ENCODE measurements around the gene CX3CL1. TPM values are rescaled to one million over a fixed set of nuclear protein-coding genes. Genes with fewer than 3 reads are reported as not detected.

CX3CL1 gene
- total RNA-seq, 3 donors from 2014 or later, result 6.2 to 164 (median 58.0) TPM

- H3K27ac ChIP-seq, result no peak overlapping the region
- no peak overlapping the region for H3K4me3 ChIP-seq
- DNase-seq (ENCODE audit: low spot score in 2 of 2), result no peak
- TF ChIP-seq POLR2A (IDR thresholded peaks at IDR 0.05) (no peak), POLR2AphosphoS5 (IDR thresholded peaks at IDR 0.05) (peak in 1 of 3 donors; percentile 21)
- TF ChIP-seq, protein P1, sequence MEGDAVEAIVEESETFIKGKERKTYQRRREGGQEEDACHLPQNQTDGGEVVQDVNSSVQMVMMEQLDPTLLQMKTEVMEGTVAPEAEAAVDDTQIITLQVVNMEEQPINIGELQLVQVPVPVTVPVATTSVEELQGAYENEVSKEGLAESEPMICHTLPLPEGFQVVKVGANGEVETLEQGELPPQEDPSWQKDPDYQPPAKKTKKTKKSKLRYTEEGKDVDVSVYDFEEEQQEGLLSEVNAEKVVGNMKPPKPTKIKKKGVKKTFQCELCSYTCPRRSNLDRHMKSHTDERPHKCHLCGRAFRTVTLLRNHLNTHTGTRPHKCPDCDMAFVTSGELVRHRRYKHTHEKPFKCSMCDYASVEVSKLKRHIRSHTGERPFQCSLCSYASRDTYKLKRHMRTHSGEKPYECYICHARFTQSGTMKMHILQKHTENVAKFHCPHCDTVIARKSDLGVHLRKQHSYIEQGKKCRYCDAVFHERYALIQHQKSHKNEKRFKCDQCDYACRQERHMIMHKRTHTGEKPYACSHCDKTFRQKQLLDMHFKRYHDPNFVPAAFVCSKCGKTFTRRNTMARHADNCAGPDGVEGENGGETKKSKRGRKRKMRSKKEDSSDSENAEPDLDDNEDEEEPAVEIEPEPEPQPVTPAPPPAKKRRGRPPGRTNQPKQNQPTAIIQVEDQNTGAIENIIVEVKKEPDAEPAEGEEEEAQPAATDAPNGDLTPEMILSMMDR (IDR thresholded peaks at IDR 0.05), result peak in 2 of 3 donors; percentile 63 to 73
- no peaks in the 10 kb centered on the region for H3K36me3 ChIP-seq
- no peaks in the 10 kb centered on the region for H3K27me3 ChIP-seq
- H3K9me3 ChIP-seq, result no peaks in the 10 kb centered on the region
- peaks cover 6 to 11% of the 10 kb centered on the region in 2 donors for H3K4me1 ChIP-seq
- intact Hi-C loops (cut with DNase I; ENCODE audit: low total_unique reads), result loop anchor here (5.0 kb wide), 1 partner anchor 235 kb away; the partner anchor contains the start of genes PSME3IP1 and RSPRY1
Observed at GRCh38 chr16:57422026-57422944, 50.0 kb downstream of the CX3CL1 start.

DNA sequence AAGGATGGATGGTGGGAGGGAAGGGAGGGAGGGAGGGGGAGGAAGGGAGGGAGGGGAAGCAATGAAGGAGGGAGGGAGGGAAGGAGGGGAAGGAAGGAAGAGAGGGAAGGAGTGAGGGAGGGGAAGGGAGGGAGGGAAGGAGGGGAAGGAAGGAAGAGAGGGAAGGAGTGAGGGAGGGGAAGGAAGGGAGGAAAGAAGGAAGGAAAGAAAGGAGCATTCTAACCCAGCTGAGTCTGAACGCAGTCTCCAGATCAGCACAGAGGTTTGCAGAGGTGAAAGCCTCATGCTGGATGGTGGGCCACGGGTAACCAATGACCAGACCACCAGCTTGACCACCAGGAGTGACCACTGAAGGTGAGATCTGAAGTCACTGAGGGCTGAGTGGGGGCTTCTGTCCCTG lies 50.9 kb downstream of the CX3CL1 start:
- intact Hi-C loops (cut with DNase I; ENCODE audit: low total_unique reads), result loop anchor here (5.0 kb wide), 1 partner anchor 236 kb away; the partner anchor contains the start of genes PSME3IP1 and RSPRY1
- no peak for DNase-seq (ENCODE audit: low spot score in 2 of 2)
- Histone ChIP-seq H3K27me3 (no peaks in the 10 kb centered on the region), H3K27ac (no peak overlapping the region), H3K4me1 (peaks cover 6 to 11% of the 10 kb centered on the region in 2 donors), H3K9me3 (no peaks in the 10 kb centered on the region), H3K4me3 (no peak overlapping the region), H3K36me3 (no peaks in the 10 kb centered on the region)
- TF ChIP-seq, protein P1 (IDR thresholded peaks at IDR 0.05), result no peak
- no peak for TF ChIP-seq POLR2A (IDR thresholded peaks at IDR 0.05)
- TF ChIP-seq POLR2AphosphoS5 (IDR thresholded peaks at IDR 0.05), result no peak

DNA sequence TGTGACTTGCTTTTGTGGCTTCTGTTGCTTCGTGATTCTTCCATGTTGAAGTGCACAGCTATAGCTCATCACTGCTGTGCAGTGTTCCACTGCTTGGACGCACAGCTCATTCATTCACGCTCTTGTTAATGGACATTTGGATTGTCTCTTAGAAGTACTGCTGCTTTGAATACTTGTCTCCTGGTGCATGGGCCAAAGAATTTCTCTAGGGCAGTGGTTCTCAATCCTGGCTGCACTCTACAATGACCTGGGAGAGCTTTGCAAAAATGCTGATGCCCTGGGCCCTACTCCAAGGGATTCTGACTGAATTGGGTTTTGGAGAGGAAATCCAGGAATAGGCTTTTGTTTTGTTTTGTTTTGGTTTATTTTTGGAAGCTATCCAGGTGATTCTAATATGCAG lies 52.3 kb downstream of the CX3CL1 start:
- Histone ChIP-seq H3K4me1 (peaks cover 0 to 4% of the 10 kb centered on the region in 2 donors), H3K36me3 (no peaks in the 10 kb centered on the region), H3K9me3 (no peaks in the 10 kb centered on the region), H3K4me3 (no peak overlapping the region), H3K27ac (peak overlapping the region; percentile 12 to 36), H3K27me3 (no peaks in the 10 kb centered on the region)
- intact Hi-C loops (cut with DNase I; ENCODE audit: low total_unique reads), result loop anchor here (5.0 kb wide), 1 partner anchor 237 kb away; the partner anchor contains the start of genes PSME3IP1 and RSPRY1
- no peak for DNase-seq (ENCODE audit: low spot score in 2 of 2)
- TF ChIP-seq, protein P1 (IDR thresholded peaks at IDR 0.05), result no peak

DNA sequence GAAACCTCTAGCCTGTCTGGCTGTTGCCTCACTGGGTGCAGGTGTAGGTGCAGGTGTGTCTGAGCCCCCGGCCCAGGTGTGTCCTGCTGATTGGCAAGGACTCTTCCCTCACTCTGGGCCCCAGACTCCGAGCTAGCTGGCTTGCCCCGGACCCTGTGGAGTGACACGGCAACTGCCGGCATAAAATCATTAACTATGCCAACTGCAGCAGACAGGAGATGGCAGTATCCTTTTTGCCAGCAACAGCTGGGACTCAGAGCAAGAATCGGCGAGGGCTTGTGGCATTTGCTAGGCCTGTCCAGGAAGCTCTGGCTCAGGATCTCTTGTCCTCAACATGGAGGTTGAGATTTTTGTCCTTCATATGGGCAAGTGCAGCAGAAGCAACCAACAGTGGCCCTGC lies 54.1 kb downstream of the CX3CL1 start:
- peaks cover 0 to 4% of the 10 kb centered on the region in 2 donors for H3K4me1 ChIP-seq
- H3K9me3 ChIP-seq, result no peaks in the 10 kb centered on the region
- no peak overlapping the region for H3K4me3 ChIP-seq
- no peaks in the 10 kb centered on the region for H3K27me3 ChIP-seq
- intact Hi-C loops (cut with DNase I; ENCODE audit: low total_unique reads), result no loop called here
- no peak overlapping the region for H3K27ac ChIP-seq
- TF ChIP-seq, protein P1 (IDR thresholded peaks at IDR 0.05), result no peak
- TF ChIP-seq POLR2A (IDR thresholded peaks at IDR 0.05) (no peak), POLR2AphosphoS5 (IDR thresholded peaks at IDR 0.05) (no peak)
- no peak for DNase-seq (ENCODE audit: low spot score in 2 of 2)
- peaks cover 9% of the 10 kb centered on the region for H3K36me3 ChIP-seq

DNA sequence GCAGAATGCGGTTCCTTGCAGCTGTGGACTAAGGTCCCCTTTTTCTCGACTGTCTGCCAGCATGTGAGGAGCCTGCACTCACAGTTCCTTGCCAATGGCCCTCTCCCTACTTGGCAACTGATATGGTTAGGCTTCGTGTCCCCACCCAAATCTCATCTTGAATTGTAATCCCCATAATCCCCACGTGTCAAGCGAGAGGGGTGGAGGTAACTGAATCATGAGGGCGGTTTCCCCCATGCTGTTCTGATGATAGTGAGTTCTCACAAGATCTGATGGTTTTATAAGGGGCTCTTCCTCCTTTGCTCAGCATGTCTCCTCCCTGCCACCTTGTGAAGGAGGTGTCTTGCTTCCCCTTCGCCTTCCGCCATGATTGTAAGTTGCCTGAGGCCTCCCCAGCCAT lies 55.0 kb downstream of the CX3CL1 start:
- Histone ChIP-seq H3K27me3 (no peaks in the 10 kb centered on the region), H3K9me3 (no peaks in the 10 kb centered on the region), H3K27ac (no peak overlapping the region), H3K36me3 (peaks cover 13% of the 10 kb centered on the region), H3K4me1 (peaks cover 0 to 4% of the 10 kb centered on the region in 2 donors), H3K4me3 (no peak overlapping the region)
- DNase-seq (ENCODE audit: low spot score in 2 of 2), result no peak
- TF ChIP-seq POLR2AphosphoS5 (IDR thresholded peaks at IDR 0.05) (no peak), POLR2A (IDR thresholded peaks at IDR 0.05) (no peak)
- TF ChIP-seq, protein P1 (IDR thresholded peaks at IDR 0.05), result no peak
- intact Hi-C loops (cut with DNase I; ENCODE audit: low total_unique reads), result no loop called here

Measured in breast epithelium (tissue), 4 donors.